HPDE6-E6E7 (cell line): ENCODE measurements around the gene CCDC136.
A peak's percentile ranks its signal among the peaks of the same experiment; 100 is the strongest.

ENCODE experiments used
- DNase-seq: peaks from one replicate; pipeline ENCODE4 v3.0.0; 2011; ENCODE audit warnings: missing footprints; ENCODE audit errors: extremely low spot score

The CCDC136 gene

DNA sequence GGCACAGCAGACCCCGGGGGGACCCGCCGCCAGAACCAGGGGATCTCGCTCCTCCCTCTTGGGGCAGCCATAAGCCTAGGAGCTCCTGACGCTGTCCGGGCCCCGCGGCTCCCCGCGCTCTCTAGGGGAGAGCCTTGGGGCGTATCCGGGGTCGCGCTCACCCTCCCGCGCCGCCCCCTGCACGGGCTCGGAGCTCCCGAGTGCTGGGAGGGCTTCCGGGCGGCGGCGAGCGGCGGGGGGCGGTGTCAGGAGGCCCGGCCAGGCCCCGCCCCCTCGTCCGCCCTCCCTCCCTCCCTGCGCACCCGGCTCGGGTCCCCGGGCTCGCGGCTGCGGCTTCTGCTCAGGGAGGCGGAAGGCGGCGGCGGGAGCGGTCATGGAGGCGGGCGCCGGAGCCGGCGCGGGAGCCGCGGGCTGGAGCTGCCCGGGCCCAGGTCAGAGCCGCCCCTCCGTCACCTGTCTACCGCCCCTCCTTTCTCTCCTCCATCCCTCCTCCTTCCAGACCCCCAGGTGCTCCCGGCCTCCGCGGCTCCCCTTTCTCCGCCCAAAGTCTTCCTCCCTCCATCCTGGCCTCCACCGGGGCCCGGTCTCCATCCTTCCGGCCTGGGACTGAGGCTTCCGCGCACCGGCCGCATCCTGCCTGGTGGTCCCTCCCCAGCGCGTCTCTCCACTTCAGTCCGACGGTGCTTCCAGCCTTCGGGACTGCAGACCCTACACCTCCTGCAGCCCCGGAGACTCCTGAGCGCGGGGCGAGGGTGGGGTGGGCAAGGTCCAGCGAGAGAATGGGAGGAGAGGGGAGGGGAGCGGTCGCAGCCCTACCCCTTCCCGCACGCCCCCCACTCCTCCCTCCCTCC, at the start of gene CCDC136:
TSS of gene CCDC136 (plus strand) at position 848 of the 851 bp plus-strand sequence. CDS start 444 bp downstream, outside the sequence.
- peak; percentile 60 for DNase-seq

DNA sequence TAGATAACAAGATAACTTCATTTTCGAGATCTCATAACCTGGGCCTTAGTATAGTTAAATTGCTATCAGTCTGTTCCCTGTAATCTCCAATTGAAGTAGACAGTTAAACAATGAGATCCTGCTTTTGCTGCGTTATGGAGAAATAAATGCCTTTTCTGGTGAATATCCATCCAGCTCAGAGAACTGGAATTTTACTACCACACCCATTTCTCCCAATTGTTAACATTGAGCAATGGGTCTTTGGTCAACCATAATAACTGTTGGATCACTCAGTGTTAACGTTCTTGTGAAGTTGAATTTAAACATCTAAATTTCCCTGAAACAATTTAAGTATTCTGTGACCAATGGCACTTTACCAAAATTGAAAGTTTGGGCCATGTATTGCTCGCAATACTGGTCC, 49.6 kb upstream of the CCDC136 start:
- no peak for DNase-seq

DNA sequence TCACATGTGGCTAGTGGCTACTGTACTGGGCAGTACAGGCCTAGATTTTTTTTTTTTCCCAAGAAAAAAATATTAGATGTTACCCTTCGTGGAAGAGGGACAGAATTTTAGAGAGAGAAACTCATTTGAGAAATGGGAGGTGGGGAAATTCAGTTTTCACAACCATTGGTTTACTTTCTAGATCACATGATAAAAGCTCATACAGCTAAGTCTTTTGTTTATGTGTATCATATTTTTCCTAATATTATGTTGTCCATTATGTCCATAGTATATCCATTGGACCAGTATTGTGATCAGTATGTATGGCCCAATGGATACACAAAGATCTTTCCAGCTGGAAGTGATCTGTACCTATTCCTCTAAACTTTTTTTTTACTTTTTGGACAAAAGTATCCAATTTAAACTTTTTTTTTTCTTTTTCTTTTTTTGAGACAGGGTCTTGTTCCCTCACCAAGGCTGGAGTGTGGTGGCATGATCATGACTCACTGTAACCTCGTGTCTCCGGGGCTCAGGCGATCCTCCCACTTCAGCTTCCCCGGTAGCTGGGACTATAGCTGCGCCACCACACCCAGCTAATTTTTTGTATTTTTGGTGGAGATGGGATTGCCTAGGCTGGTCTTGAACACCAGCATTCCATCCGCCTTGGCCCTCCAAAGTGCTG, 48.5 kb upstream of the CCDC136 start:
- DNase-seq: no peak

DNA sequence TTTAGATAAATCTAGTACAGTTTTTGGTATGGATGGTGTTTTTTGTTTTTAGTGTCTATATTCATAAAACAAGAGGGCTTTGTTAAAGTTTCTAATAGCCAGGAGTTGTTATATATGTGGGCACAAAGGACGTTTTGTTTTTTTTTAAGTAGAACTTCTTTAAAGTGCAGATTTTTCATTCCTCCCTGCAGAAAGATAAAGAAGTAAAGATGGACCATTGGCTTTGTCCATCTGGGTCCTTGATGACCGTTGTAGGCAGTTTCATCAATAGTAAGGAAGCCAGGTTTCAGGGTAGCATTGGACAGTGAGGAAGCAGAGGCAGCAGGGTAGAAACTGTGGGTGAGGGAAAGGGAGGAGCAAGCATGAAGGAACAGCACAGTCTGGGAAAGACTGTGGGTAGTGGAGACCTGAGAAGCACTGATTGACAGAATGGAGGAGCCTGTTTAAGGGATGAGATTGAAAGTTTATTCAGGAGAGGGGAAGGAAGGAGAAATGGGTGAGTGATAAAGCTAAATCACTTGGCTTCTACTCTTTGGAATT, 47.3 kb upstream of the CCDC136 start:
- DNase-seq: no peak

DNA sequence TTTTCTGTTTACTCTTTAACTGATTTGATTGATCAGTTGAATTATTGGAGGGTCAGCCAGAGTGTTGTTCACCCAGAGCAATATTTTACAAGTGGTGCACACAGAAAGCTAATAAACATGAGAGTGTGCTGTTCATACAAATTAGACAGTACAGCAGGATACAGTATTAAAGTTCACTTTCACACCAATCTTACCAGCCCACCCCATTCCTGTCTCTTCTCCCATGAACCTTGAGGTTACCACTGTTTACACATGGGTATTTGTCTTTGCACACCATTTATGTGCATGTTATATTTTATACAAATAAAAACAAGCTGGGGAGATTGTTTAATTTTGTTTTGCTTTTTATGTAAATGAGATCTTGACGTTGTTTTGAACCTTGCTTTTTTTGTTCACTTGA, 46.1 kb upstream of the CCDC136 start:
- DNase-seq: no peak

DNA sequence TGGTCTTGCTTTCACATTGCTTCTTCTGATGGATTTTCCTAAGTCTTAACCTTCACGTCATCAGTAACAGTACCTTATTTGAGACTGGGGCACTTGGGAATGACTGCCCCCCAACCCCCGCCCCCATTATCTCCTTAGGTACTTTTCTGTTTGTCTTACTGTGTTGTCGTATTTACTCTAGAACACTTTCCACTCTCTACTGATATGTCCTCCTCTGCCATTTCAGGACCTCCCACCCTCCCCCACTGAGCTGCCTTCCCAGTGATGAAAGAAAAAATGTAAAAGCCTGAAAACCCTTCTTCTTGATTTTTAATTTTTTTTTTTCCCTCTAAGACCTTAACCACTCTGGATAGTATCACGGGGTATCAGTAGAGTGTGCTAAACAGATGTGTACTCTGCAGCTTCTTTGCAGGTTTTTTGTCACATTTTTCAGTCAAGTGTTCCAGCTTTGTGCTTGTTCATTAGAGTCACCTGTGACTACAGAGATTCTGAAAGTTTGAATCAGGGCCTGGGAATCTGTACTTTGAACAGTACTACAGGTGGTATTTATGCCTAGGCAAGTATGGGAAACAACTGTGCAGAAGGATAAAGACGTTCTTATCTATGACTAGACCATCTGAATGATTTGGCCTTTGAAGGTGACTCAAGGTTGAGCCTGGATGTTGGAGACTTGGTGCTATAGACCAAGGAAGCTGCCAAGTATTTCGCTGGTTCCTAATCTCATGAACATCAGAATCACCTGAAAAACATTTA, 44.3 kb upstream of the CCDC136 start:
- no peak for DNase-seq

DNA sequence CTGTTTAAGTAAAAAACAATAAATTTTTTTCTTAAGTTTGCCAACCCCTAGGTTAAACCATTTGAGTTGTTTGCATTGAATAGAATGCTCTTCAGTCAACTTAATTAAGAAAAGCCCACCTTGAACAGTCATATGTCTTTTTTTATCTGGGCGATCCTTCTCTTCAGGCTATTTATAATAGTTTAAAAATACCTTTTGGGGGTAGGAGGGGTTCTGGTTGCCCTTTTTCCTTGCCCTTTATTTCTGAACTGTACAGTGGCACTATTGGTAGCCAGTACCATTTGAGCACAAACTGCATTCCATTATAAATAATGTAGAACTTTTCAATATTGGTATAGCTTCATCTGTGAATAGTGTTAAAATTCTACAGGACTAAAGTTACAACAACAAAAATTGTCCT, 39.5 kb upstream of the CCDC136 start:
- no peak for DNase-seq

DNA sequence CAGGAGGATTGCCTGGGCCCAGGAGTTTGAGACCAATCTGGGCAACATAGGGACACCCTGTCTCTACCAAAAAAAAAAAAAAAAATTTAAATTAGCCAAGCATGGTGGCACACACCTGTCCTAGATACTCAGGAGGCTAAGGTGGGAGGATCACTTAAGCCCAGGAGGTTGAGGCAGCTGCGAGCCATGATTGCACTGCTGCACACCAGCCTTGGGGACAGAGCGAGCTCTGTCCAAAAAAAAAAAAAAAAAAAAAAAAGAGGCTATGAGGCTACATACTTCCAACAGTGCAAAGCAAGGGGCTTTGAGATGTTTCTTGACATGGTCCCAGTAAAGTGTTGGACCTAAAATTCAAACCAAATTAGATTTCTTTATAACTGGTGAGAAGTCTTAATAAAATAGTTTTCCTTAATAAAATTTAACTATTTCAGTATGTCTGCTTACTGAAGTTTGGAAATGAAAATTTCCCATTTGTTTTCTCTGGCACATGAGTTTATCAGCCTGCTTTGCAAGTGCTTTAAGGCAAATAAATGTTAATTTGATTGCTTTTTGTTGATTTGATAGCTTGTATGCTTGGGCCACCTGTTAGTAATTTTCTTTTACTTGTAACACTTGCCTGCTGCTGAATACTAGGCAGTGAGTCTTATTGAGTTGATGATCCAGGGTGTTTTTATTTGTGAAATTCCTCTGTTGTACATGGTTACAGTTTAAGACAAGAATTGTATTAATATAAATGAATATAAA, 36.5 kb upstream of the CCDC136 start:
- no peak for DNase-seq

DNA sequence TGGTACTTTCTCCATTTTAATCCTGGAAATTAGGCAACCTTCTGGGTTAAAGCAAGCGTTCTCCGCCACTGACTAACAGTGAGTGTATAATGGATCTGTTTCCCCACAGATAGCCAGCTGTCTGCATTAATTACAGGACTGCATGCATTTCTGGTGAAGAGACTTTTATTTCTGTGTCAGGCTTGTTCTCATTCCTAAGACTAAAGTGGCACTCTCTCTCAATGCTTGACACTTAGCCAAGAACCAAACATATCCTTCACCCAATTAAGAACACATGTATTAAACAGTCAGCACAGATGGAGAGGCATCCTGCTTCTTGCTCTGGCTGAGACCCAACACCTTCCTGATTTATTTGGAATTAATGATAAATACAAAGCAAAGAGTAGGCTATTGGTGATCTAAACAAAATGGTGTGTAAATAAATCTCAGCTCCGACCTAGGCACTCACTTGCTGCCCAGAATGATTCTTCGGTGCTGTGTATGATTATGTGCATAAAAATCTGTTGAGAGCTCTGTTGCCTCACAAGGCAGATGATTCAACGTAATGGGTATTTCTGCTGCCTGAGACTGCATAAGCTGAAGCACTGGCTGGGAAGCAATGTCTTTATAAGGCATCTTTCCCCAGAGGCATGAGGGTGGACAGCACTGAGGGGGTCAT, 35.8 kb upstream of the CCDC136 start:
- no peak for DNase-seq

DNA sequence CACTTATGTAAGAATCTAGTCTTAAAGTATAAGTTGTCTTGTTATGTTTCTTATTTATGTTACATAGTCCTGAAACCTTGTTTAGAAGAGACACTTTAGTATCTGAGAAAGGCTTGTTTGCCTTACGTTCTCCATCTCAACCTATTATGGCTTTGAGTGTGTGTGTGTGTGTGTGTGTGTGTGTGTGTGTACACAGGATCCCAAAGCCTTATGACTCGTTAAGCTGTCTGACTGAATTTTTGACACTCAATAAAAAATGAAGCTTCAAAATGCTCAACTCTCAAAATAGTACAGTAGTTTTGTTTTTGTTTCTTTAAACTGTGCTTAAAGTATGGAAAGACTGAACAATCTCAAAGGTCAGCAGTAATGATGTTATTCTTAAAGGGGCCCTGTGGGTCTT, 34.6 kb upstream of the CCDC136 start:
- DNase-seq: no peak

DNA sequence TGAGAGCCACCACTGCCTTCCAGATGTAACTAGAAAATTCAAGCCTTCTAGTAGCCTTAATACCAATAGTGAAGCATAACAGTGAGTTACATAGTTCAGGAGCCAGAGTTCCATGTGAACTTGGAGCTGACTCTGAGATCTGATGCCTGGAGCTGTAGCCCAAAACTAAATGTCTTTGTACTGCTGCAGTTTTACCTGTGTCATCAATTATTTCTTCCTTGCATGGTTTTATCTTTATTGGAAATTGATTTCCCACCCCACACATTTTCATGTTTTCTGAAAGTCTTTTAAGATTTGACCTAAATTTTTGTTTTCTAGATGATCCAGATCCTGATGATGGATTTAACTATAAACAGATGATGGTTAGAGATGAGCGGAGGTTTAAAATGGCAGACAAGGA, 33.2 kb upstream of the CCDC136 start:
- no peak for DNase-seq

DNA sequence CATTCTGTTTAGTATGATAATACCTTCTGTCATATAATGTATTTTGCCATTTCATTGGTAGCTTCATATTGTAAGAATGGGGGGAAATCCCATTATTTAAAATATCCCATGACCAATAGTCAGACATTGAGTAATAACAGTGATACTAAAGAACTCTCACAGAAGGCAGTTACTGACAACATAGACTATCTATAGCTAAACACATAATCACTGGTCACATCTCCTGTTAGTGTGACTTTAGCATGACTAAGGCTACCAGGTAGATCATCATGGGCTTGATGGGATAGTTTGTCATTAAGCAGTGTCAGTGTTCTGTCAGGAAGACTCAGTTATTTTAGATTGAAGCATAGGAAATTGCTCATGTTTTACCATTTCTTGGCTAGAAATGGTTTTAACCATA, 32.5 kb upstream of the CCDC136 start:
- no peak for DNase-seq

DNA sequence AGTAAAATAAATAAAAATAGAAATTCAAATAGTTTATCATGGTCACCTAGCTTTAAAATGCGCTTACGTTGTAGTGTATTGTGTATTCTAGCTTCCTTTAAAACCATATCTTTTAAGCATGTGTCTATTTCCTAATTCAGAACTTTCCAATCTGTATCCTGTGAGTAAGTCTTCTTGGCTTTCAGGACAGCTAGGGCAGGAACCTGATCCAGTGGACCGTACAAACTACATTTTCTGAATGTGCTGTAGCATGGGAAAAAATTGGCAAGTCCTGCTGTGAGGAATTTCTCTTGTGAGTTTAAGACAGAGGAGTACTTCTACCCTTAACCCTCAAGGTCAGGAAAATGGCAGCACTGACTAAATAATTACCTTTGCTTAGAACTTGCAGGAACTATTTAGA, 28.2 kb upstream of the CCDC136 start:
- no peak for DNase-seq

DNA sequence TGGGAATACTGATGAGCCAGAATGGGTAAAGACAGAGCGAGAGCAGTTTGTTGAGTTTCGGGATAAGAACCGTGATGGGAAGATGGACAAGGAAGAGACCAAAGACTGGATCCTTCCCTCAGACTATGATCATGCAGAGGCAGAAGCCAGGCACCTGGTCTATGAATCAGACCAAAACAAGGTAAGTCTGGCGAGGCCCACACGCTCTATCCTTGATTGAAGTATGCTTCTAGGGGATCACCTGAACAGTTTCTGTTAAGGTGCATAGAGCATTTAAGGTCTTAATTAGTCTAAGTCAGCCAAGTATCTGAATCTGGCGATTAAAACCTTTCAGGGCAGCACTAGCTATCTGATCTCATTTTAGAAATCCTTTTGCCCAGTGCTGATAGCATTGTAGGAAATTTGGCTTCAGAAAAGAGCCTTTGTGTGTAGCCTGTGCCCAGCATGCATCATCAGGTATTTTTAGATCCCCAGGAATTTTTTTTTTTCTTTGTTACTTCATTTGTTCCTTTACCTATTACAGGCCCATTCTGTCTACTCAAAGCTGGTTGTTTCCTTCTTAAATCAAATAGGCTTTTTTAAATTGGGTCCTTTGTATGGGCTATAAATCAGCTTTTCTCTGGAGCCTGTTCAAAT, 24.2 kb upstream of the CCDC136 start:
- DNase-seq: no peak

DNA sequence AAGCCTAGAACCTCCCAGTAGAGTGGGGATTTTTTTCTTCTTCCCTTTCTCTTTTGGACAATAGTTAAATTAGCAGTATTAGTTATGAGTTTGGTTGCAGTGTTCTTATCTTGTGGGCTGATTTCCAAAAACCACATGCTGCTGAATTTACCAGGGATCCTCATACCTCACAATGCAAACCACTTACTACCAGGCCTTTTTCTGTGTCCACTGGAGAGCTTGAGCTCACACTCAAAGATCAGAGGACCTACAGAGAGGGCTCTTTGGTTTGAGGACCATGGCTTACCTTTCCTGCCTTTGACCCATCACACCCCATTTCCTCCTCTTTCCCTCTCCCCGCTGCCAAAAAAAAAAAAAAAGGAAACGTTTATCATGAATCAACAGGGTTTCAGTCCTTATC, 21.5 kb upstream of the CCDC136 start:
- DNase-seq: no peak

DNA sequence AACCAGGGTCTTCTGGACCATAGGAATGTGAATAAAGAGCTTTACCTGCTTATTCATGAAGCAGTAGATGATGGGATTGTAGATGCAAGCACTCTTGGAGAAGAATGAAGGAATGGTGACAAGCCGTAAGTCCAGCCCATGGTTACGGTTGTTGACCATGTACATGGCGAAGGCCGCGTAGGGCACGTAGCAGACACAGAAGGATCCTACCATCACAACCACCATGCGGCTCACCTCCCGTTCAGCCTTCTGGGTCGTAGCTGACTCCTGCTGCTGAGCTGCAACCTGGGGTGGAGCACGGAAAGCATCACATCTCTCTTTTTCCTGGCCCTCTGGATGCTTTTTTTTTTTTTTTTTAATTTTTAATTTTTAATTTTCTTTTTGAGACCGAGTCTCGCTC, 18.2 kb upstream of the CCDC136 start:
- DNase-seq: no peak

DNA sequence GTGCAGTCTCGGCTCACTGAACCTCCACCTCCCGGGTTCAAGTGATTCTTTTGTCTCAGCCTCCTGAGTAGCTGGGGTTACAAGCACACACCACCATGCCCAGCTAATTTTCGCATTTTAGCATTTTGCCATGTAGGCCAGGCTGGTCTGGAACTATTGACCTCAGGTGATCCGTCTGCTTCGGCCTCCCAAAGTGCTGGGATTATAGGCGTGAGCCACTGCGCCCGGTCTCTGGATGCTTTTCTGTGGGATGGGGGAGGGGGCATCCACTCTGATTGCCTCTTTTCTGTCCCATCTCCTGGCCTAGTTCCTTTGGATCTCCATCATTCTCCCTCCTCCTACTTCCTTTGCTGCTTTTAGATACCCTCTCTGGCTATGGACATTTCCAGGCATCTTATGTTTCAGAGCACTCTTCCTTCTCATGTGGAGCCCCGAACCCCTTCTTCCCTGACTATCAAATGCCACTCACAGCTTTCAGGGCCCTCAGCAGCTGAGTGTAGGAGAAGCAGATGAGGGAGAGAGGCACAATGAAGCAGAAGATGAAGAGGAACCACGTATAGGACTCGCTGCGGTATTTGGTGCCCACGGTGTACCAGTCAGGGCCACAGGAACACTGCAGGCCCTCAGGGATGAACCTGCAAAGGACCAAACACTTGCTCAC, 17.6 kb upstream of the CCDC136 start:
- no peak for DNase-seq

DNA sequence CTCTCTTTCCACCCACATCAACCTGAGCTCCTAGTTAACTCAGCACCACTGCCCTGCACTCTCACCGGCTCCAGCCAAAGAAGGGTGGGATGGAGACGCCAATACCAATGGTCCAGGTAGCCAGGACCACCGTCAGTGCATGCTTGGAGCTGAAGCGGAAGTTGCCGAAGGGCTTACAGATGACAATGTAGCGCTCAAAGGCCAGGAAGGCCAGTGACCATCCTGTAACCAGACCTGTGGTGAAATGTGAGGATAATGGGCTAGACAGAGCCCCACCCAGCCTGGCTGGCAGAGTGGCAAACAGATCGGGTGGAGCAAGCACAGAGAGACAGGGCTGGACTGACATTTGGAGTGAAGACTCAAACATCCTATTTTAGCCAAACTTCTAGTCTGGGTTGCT, 16.8 kb upstream of the CCDC136 start:
- DNase-seq: no peak

DNA sequence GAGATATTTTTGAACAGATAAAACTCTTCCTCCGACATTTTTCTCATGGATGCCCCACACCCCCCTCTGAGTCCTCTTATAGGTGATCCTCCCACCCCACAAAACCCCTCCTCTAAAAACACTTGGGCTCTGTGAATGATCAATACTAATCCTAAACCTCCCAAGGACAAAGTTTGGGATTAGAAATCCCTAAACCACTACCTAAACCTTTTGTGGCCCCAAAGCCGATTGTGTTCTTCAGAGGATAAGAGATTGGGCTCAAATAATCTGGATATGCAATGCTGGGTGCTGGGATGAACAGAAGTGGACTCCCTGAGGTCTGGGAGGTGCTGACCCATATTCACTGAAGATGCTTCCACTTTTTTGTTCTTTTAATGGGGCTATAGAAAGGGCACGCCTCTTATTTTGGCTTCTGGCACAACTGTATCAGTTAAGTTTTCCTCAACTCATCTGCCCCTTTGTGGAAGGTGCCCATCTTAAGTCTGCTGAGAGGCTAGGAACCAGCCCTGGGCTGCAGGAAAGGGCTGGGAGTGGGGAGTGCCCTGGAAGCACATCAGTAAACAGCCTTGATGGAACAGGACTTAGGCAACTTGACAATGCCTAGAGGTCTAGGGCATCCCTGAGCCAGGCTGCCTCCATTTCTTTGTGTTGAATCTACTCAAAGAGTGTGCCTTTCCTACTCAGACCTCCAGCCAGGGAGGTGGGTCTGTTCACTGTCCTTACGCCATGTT, 15.9 kb upstream of the CCDC136 start, which contains the start of gene OPN1SW:
TSS of gene OPN1SW (minus strand) at position 51 of the 731 bp plus-strand sequence. CDS start at position 38, 13 bp downstream.
- DNase-seq: no peak
